Tibial nerve (tissue), 3 donors: ENCODE results near the gene RPS24.

Experiments
- CTCF ChIP-seq, 5 experiments: fragments of 200-600 bp in 3 of 5; fragments of 450-650 bp in 2 of 5; sonication (generic) in 3 of 5; IDR thresholded peaks; one replicate each; pipeline ENCODE4 v1.5.1; 2016 to 2019; ENCODE audit warnings: antibody characterized with exemption in 5 of 5, mild to moderate bottlenecking in 3 of 5, moderate library complexity in 2 of 5
- POLR2A ChIP-seq, 2 donors: fragments of 450-650 bp; IDR thresholded peaks; one replicate each; pipeline ENCODE4 v1.6.1; 2017; ENCODE audit warnings: antibody characterized with exemption in 2 of 2, mild to moderate bottlenecking in 2 of 2, moderate library complexity in 2 of 2

DNA sequence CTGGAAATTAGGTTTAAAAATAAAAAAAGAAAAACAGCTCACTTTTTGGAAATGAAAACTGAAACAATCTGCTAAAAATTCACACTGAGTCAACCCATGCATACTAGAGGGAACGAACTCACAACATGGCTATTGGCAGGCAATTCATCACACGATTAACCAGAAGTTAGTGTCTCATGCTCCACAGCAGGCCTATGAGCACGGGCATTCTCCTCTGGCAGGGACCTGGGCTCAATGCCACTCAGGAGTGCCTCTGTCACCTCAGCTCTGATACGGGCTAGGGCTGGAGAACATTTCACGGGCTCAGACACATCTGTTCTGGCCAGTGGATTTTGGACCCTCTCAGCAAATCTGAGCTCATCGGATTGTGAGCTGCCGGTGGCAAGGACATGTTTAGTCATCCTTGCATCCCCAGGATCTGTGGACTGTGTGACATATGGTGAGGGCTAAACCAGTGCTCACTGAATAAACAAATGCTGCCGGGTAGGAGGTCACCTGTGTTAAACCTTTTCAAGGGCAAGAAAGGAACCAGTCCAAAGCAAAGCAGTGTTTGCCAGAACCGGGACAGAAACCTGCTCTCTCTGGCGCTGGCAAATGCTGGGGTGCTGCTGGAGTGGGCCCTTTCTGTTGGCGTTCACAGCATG, 44.5 kb upstream of the RPS24 start:
- TF ChIP-seq CTCF (IDR thresholded peaks at IDR 0.05) (no peak), POLR2A (IDR thresholded peaks at IDR 0.05) (no peak)
